ENCODE measurements around the gene KRT85. TPM values are rescaled to one million over a fixed set of nuclear protein-coding genes. Genes with fewer than 3 reads are reported as not detected.
A peak's percentile ranks its signal among the peaks of the same experiment; 100 is the strongest.

Gene KRT85
- total RNA-seq, 1 donor from 2014 or later, result not detected

DNA sequence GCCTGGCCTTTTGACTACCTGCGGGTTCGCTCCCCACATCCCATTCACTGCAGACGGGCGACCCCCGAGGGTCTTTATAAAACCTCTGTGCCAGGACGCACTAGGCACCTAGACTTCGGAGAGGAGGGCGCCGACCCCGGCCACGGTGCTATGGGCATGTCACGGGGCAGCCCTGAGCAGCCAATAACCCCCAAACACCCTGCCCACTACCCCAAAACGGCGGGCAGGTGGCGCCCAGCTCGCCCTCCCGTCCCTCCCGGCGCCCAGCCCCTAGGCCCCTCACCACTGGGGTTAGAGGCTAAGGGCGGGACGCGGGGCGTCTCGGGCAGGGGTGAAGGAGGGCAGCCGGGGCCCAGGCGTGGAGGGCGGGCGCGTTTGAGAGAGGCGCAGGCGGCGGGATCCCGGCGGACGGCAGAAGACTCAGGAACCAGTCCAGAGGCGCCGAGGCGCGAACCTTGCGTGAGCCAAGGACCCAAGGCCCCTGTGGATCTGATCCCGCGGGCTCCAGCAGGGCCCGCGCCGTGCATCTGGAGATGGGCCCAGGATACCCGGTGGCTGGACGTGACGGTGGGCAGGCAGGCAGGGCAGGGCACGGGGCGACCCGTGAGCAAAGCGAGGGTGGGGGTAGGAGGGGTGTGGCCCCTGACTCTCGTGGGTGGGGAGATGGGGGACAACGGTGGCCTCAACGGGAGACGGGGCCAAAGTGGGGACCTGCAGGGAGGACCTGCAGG lies 11.1 kb downstream of the KRT85 start:
- H3K36me3 Mint-ChIP-seq (ENCODE audit: unreplicated experiment), result no peaks in the 10 kb centered on the region
- DNase-seq (ENCODE audit: extremely low spot score, unreplicated experiment), result peak; percentile 81
- H3K4me3 Mint-ChIP-seq (ENCODE audit: unreplicated experiment), result no peak overlapping the region
- TF ChIP-seq, protein P1, sequence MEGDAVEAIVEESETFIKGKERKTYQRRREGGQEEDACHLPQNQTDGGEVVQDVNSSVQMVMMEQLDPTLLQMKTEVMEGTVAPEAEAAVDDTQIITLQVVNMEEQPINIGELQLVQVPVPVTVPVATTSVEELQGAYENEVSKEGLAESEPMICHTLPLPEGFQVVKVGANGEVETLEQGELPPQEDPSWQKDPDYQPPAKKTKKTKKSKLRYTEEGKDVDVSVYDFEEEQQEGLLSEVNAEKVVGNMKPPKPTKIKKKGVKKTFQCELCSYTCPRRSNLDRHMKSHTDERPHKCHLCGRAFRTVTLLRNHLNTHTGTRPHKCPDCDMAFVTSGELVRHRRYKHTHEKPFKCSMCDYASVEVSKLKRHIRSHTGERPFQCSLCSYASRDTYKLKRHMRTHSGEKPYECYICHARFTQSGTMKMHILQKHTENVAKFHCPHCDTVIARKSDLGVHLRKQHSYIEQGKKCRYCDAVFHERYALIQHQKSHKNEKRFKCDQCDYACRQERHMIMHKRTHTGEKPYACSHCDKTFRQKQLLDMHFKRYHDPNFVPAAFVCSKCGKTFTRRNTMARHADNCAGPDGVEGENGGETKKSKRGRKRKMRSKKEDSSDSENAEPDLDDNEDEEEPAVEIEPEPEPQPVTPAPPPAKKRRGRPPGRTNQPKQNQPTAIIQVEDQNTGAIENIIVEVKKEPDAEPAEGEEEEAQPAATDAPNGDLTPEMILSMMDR (IDR thresholded peaks at IDR 0.05), result no peak
- H3K27me3 Mint-ChIP-seq (ENCODE audit: unreplicated experiment), result peaks cover 35% of the 10 kb centered on the region
- no peak overlapping the region for H3K27ac Mint-ChIP-seq (ENCODE audit: unreplicated experiment)
- H3K9me3 Mint-ChIP-seq (ENCODE audit: unreplicated experiment), result no peaks in the 10 kb centered on the region
- peaks cover 20% of the 10 kb centered on the region for H3K4me1 Mint-ChIP-seq (ENCODE audit: unreplicated experiment)

DNA sequence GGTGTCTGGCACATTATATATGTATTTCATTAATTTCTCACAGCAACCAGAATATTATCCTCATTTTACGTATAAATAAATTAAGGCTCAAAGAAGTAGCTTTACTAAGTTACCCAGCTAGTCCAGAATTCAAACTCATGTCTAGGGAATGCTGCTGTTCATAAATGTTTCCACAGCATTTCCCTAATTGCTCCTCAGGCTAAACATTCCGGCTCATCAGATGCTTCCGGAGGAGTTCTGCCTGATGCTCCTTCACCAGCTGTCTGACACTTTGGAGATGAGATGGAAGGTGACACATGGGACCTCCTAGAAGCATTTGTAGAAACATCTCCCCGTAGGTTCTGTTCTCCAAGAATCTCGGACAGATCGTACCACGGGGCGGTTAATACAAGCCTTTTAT lies 12.1 kb downstream of the KRT85 start:
- H3K9me3 Mint-ChIP-seq (ENCODE audit: unreplicated experiment), result no peaks in the 10 kb centered on the region
- TF ChIP-seq, protein P1 (IDR thresholded peaks at IDR 0.05), result no peak
- H3K36me3 Mint-ChIP-seq (ENCODE audit: unreplicated experiment), result no peaks in the 10 kb centered on the region
- no peak overlapping the region for H3K27ac Mint-ChIP-seq (ENCODE audit: unreplicated experiment)
- H3K4me3 Mint-ChIP-seq (ENCODE audit: unreplicated experiment), result no peak overlapping the region
- peaks cover 20% of the 10 kb centered on the region for H3K4me1 Mint-ChIP-seq (ENCODE audit: unreplicated experiment)
- peaks cover 39% of the 10 kb centered on the region for H3K27me3 Mint-ChIP-seq (ENCODE audit: unreplicated experiment)
- DNase-seq (ENCODE audit: extremely low spot score, unreplicated experiment), result peak; percentile 40

DNA sequence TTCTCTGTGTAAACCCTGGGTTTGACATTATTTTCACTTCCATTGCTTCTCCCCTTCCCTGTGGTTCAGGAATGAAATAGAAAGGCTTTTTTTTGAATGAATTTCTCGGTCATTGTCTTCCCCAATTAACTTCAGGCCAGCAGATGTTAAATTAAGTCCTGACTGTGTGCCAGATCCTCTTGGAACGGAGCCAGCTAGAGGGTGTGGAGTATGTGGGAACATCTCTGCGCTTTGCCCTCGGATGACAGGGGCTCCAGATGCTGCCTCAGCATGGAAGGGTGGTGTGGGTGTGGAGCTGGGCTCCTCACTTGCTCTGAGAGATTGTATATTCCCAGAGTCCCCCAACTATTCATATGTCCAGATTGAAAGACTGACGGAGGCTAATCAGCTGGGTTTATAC lies 13.1 kb downstream of the KRT85 start:
- TF ChIP-seq, protein P1 (IDR thresholded peaks at IDR 0.05), result no peak
- peak; percentile 68 for DNase-seq (ENCODE audit: extremely low spot score, unreplicated experiment)
- Mint-ChIP-seq H3K36me3 (ENCODE audit: unreplicated experiment) (no peaks in the 10 kb centered on the region), H3K27ac (ENCODE audit: unreplicated experiment) (no peak overlapping the region), H3K27me3 (ENCODE audit: unreplicated experiment) (peaks cover 42% of the 10 kb centered on the region), H3K4me1 (ENCODE audit: unreplicated experiment) (peaks cover 16% of the 10 kb centered on the region), H3K9me3 (ENCODE audit: unreplicated experiment) (no peaks in the 10 kb centered on the region), H3K4me3 (ENCODE audit: unreplicated experiment) (no peak overlapping the region)

DNA sequence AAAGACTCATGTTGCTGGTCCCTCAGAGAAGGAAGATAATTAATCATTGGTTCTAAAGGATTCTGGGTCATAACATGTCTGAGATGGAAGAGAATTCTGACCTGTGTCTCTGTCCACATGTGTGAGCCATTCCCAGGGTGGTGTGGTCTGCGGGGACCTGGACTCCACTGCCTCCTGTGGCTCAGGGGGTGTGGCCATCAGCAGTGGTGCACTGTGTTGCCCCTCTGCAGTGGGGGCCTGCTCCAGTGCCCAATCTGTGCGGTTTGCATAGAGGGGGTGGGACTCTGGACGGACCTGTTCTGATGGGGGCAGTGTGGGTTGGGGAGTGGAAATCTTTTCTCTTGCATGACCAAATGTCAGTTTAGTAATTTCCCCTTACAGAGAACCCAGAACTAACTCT lies 13.5 kb downstream of the KRT85 start:
- no peak overlapping the region for H3K4me3 Mint-ChIP-seq (ENCODE audit: unreplicated experiment)
- DNase-seq (ENCODE audit: extremely low spot score, unreplicated experiment), result peak; percentile 77
- no peaks in the 10 kb centered on the region for H3K36me3 Mint-ChIP-seq (ENCODE audit: unreplicated experiment)
- no peak overlapping the region for H3K27ac Mint-ChIP-seq (ENCODE audit: unreplicated experiment)
- TF ChIP-seq, protein P1 (IDR thresholded peaks at IDR 0.05), result no peak
- H3K9me3 Mint-ChIP-seq (ENCODE audit: unreplicated experiment), result no peaks in the 10 kb centered on the region
- peaks cover 45% of the 10 kb centered on the region for H3K27me3 Mint-ChIP-seq (ENCODE audit: unreplicated experiment)
- peaks cover 16% of the 10 kb centered on the region for H3K4me1 Mint-ChIP-seq (ENCODE audit: unreplicated experiment)

DNA sequence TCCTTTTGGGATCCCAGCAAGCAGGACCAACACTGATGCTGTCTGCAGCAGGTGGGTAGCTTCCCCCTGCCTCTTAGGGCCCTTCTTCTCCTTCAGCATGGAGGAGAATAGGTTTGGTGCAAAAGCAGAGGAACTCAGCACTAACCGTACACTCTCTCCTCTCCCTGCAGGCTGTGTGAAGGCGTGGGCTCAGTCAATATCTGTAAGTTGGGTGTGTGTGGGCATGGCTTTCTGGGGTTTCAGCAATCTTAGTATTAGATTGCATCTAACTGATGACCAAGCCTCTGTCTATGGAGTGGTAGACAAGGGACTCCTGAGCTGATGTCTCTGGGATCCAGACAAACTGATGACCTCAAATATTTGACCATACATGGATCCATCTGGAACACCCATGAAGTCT lies 14.3 kb downstream of the KRT85 start:
- Mint-ChIP-seq H3K36me3 (ENCODE audit: unreplicated experiment) (no peaks in the 10 kb centered on the region), H3K4me1 (ENCODE audit: unreplicated experiment) (peaks cover 16% of the 10 kb centered on the region), H3K27ac (ENCODE audit: unreplicated experiment) (no peak overlapping the region), H3K27me3 (ENCODE audit: unreplicated experiment) (peaks cover 53% of the 10 kb centered on the region), H3K4me3 (ENCODE audit: unreplicated experiment) (no peak overlapping the region), H3K9me3 (ENCODE audit: unreplicated experiment) (no peaks in the 10 kb centered on the region)
- no peak for DNase-seq (ENCODE audit: extremely low spot score, unreplicated experiment)
- TF ChIP-seq, protein P1 (IDR thresholded peaks at IDR 0.05), result no peak
